ENCODE data around the gene MPRIP.

The MPRIP gene

DNA sequence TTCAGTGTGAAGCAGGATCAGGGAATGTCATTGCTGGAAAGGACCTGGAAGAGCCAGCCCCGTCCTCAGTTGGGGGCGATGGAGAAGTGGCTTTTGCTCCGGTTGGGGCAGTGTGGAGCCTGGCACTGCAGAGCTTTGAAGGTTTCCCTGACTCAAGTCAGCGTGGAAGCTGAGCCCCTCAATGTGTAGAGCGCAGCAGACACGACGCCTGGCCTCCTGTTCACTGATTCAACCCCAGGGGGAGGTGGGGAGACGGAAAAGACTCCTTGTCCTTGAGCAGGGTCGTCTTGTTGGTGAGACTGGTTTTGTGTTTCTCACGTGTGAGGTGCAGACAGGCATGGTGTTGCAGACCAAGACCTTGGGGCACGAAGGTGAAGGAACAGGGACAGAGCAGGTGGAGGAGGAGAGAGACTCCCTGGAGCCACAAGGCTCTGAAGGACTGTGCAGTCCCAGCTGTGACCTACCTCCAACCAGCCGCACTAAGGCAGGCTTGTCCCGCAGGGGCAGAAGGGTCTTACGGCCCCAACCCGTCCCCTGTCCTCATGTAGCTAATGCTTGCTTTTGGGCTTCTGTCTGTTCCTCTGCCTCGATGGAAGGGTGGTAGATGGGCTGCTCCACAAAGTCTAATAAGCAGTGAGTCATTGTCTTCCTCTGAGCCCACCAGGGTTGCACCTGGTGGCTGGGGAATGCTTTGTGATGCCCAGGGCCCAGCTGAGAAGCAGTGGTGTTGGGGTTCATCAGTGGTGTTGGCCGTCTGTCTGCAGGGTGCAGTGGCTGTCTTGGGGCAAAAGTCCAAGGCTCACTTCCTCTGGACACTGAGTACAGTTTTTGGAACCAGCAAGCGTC is 47.8 kb downstream of the MPRIP start:
- Histone ChIP-seq H3K79me2 (ENCODE audit: control insufficient read depth, insufficient read depth, low read length, unreplicated experiment) (peaks cover 78% of the 10 kb centered on the region), H3K27ac (ENCODE audit: low read depth, low read length) (no peak overlapping the region), H3K27me3 (ENCODE audit: insufficient read depth, low read length) (no peaks in the 10 kb centered on the region), H3K4me1 (ENCODE audit: control insufficient read depth, insufficient read depth, low read length, unreplicated experiment) (peaks cover 3% of the 10 kb centered on the region), H3K4me3 (ENCODE audit: low read depth, low read length) (no peak overlapping the region), H3K36me3 (ENCODE audit: insufficient read depth, low read length) (peaks cover 4% of the 10 kb centered on the region; the same call in 1 of the 2 replicates), H2AFZ (ENCODE audit: low read length, unreplicated experiment) (no peak overlapping the region)

DNA sequence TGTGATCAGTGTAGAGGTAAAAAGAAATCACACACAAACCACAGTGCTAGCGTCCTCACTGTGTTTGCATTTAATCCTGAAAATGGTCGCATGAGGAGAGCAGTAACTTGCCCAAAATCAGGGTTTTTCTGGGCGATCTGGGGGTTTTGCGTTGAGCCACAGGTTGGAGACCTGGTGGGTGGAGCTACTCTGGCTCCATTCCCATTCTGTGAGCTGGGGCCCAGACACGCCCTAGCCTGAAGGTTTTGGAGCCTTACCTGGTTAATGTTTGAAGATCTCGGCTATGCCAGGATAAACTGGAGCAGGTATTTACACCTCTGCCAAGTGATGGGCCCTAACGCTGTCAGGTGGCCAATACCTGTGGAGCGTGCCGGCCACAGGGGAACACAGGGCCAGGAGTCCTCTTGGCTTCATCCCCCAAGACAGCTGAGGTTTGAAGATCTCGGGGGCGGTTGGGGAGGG is 48.4 kb downstream of the MPRIP start:
- Histone ChIP-seq H3K36me3 (ENCODE audit: insufficient read depth, low read length) (peaks cover 4% of the 10 kb centered on the region; the same call in 1 of the 2 replicates), H3K27me3 (ENCODE audit: insufficient read depth, low read length) (no peaks in the 10 kb centered on the region), H3K27ac (ENCODE audit: low read depth, low read length) (no peak overlapping the region), H2AFZ (ENCODE audit: low read length, unreplicated experiment) (no peak overlapping the region), H3K79me2 (ENCODE audit: control insufficient read depth, insufficient read depth, low read length, unreplicated experiment) (peaks cover 80% of the 10 kb centered on the region), H3K4me1 (ENCODE audit: control insufficient read depth, insufficient read depth, low read length, unreplicated experiment) (peaks cover 6% of the 10 kb centered on the region), H3K4me3 (ENCODE audit: low read depth, low read length) (no peak overlapping the region)

DNA sequence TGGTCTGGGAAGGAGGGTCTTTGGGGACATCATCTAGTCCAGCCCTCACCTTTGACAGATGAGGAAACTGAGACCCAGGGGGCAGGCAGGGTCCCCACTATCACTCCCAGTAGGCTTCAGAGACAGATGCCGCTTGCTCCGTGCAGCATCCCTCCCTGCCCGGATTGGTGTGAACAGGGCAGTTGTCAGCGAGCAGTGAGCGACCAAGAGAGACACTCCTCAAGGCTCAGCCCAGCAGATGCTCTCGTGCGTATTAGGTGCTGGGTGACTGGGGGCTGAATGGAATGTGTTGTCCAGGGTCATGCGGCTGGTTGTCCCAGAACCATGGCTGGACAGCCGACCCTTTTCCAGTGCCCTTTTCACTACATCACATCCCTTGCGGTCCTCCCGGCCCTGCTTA is 49.0 kb downstream of the MPRIP start:
- H3K27me3 ChIP-seq (ENCODE audit: insufficient read depth, low read length), result no peaks in the 10 kb centered on the region
- H2AFZ ChIP-seq (ENCODE audit: low read length, unreplicated experiment), result no peak overlapping the region
- peaks cover 4% of the 10 kb centered on the region; the same call in 1 of the 2 replicates for H3K36me3 ChIP-seq (ENCODE audit: insufficient read depth, low read length)
- H3K79me2 ChIP-seq (ENCODE audit: control insufficient read depth, insufficient read depth, low read length, unreplicated experiment), result peaks cover 81% of the 10 kb centered on the region
- peaks cover 12% of the 10 kb centered on the region for H3K4me1 ChIP-seq (ENCODE audit: control insufficient read depth, insufficient read depth, low read length, unreplicated experiment)
- H3K27ac ChIP-seq (ENCODE audit: low read depth, low read length), result no peak overlapping the region
- H3K4me3 ChIP-seq (ENCODE audit: low read depth, low read length), result no peak overlapping the region

DNA sequence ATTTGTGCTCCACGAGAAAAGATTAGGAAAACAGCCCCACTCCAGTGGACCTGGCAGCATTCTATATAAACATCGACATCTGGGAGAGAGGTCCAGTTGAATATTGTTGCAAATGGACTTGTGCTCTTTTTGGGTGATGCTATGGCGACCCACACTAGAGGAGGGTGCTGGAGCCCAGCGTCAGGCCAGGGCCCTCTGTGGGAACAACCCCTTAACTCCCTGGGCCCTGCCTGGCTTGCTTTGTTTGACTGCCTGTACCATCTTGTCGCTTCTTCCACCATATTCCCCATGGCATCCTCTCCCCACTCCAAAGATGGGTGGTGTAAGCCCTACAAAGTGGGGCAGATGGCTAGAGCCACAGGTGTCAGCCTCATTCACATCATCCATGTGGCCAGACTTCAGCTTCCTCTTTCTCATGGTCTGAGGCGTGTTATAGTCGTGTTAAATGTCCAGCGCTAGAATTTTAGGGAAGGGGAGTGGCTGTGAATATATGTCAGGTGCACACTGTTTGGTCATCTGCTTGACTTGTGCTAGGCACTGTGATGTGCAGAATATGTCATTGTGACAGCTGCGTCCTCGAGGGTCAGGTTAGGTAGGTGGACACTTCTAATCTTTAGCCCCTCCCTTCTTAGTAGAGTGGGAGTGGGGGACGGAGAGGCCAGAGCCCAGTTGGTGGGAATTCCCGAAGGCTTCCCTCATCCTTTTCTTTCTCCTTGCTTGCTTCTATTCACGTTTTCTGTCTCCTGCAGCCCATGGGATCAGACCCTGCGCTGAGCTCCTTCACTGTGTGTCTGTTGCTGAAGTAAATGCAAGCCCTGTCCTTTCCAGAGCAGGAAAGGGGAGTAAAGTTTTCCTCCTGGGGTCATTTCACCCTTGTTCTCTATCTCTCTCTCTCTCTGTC is 49.8 kb downstream of the MPRIP start:
- H3K4me1 ChIP-seq (ENCODE audit: control insufficient read depth, insufficient read depth, low read length, unreplicated experiment), result peaks cover 19% of the 10 kb centered on the region

DNA sequence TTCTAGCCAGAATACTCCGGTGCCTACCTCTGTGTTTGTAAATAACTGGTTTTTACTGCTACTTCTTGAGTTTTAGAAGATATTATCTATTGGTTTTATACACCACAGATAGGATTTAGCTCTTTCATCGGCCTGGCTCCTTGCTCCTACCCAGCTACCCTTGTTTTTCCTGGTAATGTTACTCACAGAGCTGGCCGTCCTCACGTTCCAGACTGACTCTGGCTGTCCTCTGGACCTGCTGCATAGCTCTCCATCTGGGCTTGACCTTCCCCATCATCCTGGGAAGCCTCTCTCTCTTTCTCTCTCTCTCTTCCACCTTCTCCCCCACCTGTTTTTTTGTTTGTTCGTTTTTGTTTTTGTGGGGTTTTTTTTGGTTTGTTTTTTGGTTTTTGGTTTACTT is 51.5 kb downstream of the MPRIP start:
- Histone ChIP-seq H3K4me1 (ENCODE audit: control insufficient read depth, insufficient read depth, low read length, unreplicated experiment) (peaks cover 35% of the 10 kb centered on the region), H3K27me3 (ENCODE audit: insufficient read depth, low read length) (no peaks in the 10 kb centered on the region), H2AFZ (ENCODE audit: low read length, unreplicated experiment) (no peak overlapping the region), H3K36me3 (ENCODE audit: insufficient read depth, low read length) (peaks cover 4% of the 10 kb centered on the region; the same call in 1 of the 2 replicates), H3K27ac (ENCODE audit: low read depth, low read length) (no peak overlapping the region), H3K79me2 (ENCODE audit: control insufficient read depth, insufficient read depth, low read length, unreplicated experiment) (peaks cover 91% of the 10 kb centered on the region), H3K4me3 (ENCODE audit: low read depth, low read length) (no peak overlapping the region)

More for the DNA sequence above, 49.8 kb downstream of the MPRIP start:
- Histone ChIP-seq H3K27ac (ENCODE audit: low read depth, low read length) (no peak overlapping the region), H3K79me2 (ENCODE audit: control insufficient read depth, insufficient read depth, low read length, unreplicated experiment) (peaks cover 82% of the 10 kb centered on the region), H3K27me3 (ENCODE audit: insufficient read depth, low read length) (no peaks in the 10 kb centered on the region), H3K4me3 (ENCODE audit: low read depth, low read length) (no peak overlapping the region), H3K36me3 (ENCODE audit: insufficient read depth, low read length) (peaks cover 4% of the 10 kb centered on the region; the same call in 1 of the 2 replicates), H2AFZ (ENCODE audit: low read length, unreplicated experiment) (no peak overlapping the region)

DNA sequence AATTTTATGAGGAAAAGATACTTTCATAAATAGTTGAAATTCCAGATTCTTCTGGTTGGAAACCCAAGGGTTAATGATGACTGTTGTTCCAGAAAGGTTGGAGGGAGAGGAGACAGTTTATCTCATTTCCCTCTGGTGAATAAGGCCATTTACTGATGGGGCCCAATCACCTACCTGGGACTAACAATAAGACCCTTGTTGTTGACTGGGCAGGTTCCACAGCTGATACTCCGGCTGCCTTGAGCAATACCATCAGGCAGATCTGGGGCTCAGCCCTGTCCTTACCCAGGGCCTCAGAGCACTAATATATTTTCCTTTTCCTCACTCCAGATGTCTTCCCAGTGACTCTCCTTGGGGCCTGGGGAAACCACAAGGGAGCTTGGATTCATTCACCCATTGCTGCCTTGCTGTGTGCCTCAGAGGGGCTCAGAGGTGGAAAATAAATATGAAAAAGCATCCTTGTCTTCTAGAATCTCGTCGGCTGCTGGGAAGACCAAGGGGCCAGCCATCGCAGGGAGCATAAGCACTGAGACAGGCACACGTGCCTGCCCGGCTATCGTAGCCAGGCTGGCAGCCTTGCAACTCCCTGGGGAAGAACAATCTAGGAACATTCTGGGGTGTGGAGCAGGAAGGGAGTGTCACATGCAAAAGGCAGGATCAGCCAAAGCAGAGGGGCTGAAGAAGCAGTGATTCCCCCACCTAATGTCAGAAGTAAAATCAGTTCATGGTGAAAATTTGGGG is 54.4 kb downstream of the MPRIP start:
- H3K4me3 ChIP-seq (ENCODE audit: low read depth, low read length), result no peak overlapping the region
- no peak overlapping the region; the same call in 1 of the 2 replicates for H3K27ac ChIP-seq (ENCODE audit: low read depth, low read length)
- no peak overlapping the region for H2AFZ ChIP-seq (ENCODE audit: low read length, unreplicated experiment)
- H3K27me3 ChIP-seq (ENCODE audit: insufficient read depth, low read length), result no peaks in the 10 kb centered on the region
- H3K79me2 ChIP-seq (ENCODE audit: control insufficient read depth, insufficient read depth, low read length, unreplicated experiment), result peaks cover 83% of the 10 kb centered on the region
- no peaks in the 10 kb centered on the region; the same call in 1 of the 2 replicates for H3K36me3 ChIP-seq (ENCODE audit: insufficient read depth, low read length)
- H3K4me1 ChIP-seq (ENCODE audit: control insufficient read depth, insufficient read depth, low read length, unreplicated experiment), result peaks cover 38% of the 10 kb centered on the region

DNA sequence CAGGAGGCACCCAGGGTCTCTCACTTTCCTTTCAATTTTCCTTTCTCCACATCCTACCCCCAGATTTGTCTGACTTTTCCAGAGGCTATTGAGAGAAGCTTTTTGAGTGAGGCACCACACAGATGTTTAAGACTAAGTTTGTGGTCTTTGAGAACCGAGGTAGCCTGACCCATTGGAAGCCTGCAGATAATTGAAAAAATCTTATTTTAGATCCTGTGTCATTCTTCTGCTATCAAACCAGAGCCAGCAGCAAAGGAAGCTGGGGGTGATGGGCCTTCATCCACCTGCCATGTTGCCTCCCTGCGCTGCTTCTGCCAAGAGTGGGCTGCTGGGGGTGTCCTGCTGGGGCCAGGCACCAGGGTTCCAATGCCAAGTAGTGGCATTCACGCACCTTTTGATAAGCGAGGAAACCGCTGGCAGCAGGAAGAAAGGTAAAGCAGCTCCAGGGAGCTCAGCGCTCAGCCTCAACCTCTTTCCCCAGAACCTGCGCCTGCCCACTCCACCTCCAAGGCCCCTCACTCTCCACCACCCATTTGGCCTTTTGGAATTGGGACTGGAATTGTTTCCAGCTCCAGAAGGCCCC is 55.6 kb downstream of the MPRIP start:
- H3K36me3 ChIP-seq (ENCODE audit: insufficient read depth, low read length), result no peaks in the 10 kb centered on the region
- H3K4me1 ChIP-seq (ENCODE audit: control insufficient read depth, insufficient read depth, low read length, unreplicated experiment), result peaks cover 38% of the 10 kb centered on the region
- no peaks in the 10 kb centered on the region for H3K27me3 ChIP-seq (ENCODE audit: insufficient read depth, low read length)
- peaks cover 80% of the 10 kb centered on the region for H3K79me2 ChIP-seq (ENCODE audit: control insufficient read depth, insufficient read depth, low read length, unreplicated experiment)
- H3K27ac ChIP-seq (ENCODE audit: low read depth, low read length), result no peak overlapping the region
- no peak overlapping the region for H2AFZ ChIP-seq (ENCODE audit: low read length, unreplicated experiment)
- no peak overlapping the region for H3K4me3 ChIP-seq (ENCODE audit: low read depth, low read length)

DNA sequence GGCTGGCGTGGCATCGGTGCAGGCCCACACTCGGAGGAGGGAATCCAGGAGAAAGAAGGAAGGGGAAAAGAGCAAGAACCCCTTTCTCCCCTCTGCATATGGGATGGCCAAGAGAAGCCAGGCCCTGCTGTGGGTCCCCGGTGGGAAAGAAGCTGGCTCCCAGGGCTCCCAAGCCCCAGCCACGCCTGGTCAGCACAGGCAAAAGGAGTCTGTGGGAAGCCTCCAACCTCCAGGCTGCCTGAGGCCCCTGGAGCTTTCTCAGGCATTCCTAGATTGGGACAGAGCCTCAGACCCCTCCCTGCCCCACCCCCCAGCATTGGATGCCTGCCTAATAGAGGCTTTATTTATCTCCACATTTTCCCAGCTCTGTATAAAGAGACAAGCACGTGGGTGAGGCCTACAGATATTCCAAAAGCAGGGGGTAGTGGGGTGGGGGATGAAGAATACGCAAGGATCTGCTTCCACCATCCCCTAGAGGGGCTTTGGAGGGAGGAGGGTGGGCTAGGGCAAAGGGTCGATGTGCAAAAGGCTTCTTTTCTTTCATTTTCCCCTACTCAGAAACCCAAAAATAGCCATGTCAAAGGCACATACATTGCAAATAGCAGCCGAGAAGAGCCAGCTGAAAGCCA is 56.4 kb downstream of the MPRIP start:
- H2AFZ ChIP-seq (ENCODE audit: low read length, unreplicated experiment), result no peak overlapping the region
- H3K4me3 ChIP-seq (ENCODE audit: low read depth, low read length), result no peak overlapping the region
- peaks cover 80% of the 10 kb centered on the region for H3K79me2 ChIP-seq (ENCODE audit: control insufficient read depth, insufficient read depth, low read length, unreplicated experiment)
- H3K27ac ChIP-seq (ENCODE audit: low read depth, low read length), result no peak overlapping the region; the same call in 1 of the 2 replicates
- H3K4me1 ChIP-seq (ENCODE audit: control insufficient read depth, insufficient read depth, low read length, unreplicated experiment), result peaks cover 38% of the 10 kb centered on the region
- no peaks in the 10 kb centered on the region for H3K36me3 ChIP-seq (ENCODE audit: insufficient read depth, low read length)
- H3K27me3 ChIP-seq (ENCODE audit: insufficient read depth, low read length), result no peaks in the 10 kb centered on the region

DNA sequence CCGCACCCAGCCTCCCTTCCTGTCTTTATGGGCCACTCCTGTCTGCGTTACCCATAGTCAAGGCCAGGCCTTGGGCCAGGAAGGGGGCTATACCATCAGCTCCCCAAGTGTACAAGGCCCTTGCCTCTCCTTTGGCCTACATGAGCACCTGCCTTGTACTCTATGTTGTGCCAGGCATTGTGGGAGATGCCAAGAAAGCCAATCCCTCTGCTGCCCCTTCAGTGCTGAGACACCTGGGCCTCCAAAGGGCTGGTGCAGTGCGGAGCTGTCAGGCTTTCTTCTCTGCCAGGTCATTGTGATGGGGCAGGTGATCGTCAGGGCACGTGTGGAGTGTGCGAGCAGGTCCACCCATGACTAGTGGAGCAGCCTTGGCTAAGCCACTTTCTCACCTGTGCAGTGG is 59.9 kb downstream of the MPRIP start:
- Histone ChIP-seq H3K27ac (ENCODE audit: low read depth, low read length) (no peak overlapping the region), H3K27me3 (ENCODE audit: insufficient read depth, low read length) (no peaks in the 10 kb centered on the region), H3K4me1 (ENCODE audit: control insufficient read depth, insufficient read depth, low read length, unreplicated experiment) (peaks cover 30% of the 10 kb centered on the region), H2AFZ (ENCODE audit: low read length, unreplicated experiment) (no peak overlapping the region), H3K79me2 (ENCODE audit: control insufficient read depth, insufficient read depth, low read length, unreplicated experiment) (peaks cover 86% of the 10 kb centered on the region), H3K4me3 (ENCODE audit: low read depth, low read length) (no peak overlapping the region), H3K36me3 (ENCODE audit: insufficient read depth, low read length) (peaks cover 8% of the 10 kb centered on the region; the same call in 1 of the 2 replicates)
